ENCODE results near the gene NAALADL2. TPM values are rescaled to one million over a fixed set of nuclear protein-coding genes. Genes with fewer than 3 reads are reported as not detected.
"Not testable (repeated sequence)": the region's sequence is repeated elsewhere in the genome, so short reads cannot be mapped to it uniquely, and the experiment has no call there.

The NAALADL2 gene
- total RNA-seq, 1 donor from 2014 or later, result 2.9 TPM

GRCh38 chr3:175764722-175765121 lies 905.6 kb downstream of the NAALADL2 start:
- TF ChIP-seq CTCF (IDR thresholded peaks at IDR 0.05; ENCODE audit: insufficient read depth, low read length, poor library complexity, severe bottlenecking), result no peak

GRCh38 chr3:175770426-175770825 lies 911.3 kb downstream of the NAALADL2 start:
- no peak for DNase-seq (ENCODE audit: low read depth)
- TF ChIP-seq CTCF (IDR thresholded peaks at IDR 0.05; ENCODE audit: insufficient read depth, low read length, poor library complexity, severe bottlenecking), result no peak
- Histone ChIP-seq H3K36me3 (ENCODE audit: control insufficient read depth, insufficient read depth, low read length) (no peaks in the 10 kb centered on the region), H3K4me3 (ENCODE audit: low read depth, low read length) (no peak overlapping the region), H3K27me3 (ENCODE audit: control insufficient read depth, insufficient read depth, low read length) (no peaks in the 10 kb centered on the region)

More at GRCh38 chr3:175764722-175765121, 905.6 kb downstream of the NAALADL2 start:
- Histone ChIP-seq H3K4me3 (ENCODE audit: low read depth, low read length) (no peak overlapping the region), H3K36me3 (ENCODE audit: control insufficient read depth, insufficient read depth, low read length) (no peaks in the 10 kb centered on the region), H3K27me3 (ENCODE audit: control insufficient read depth, insufficient read depth, low read length) (no peaks in the 10 kb centered on the region)
- DNase-seq (ENCODE audit: low read depth), result no peak

GRCh38 chr3:175777495-175777894 lies 918.4 kb downstream of the NAALADL2 start:
- H3K27me3 ChIP-seq (ENCODE audit: control insufficient read depth, insufficient read depth, low read length), result no peaks in the 10 kb centered on the region
- no peak overlapping the region for H3K4me3 ChIP-seq (ENCODE audit: low read depth, low read length)
- no peak for TF ChIP-seq CTCF (IDR thresholded peaks at IDR 0.05; ENCODE audit: insufficient read depth, low read length, poor library complexity, severe bottlenecking)
- H3K36me3 ChIP-seq (ENCODE audit: control insufficient read depth, insufficient read depth, low read length), result no peaks in the 10 kb centered on the region
- DNase-seq (ENCODE audit: low read depth), result no peak

- no peaks in the 10 kb centered on the region for H3K36me3 ChIP-seq (ENCODE audit: control insufficient read depth, insufficient read depth, low read length)
- H3K4me3 ChIP-seq (ENCODE audit: low read depth, low read length), result no peak overlapping the region
- no peak for TF ChIP-seq CTCF (IDR thresholded peaks at IDR 0.05; ENCODE audit: insufficient read depth, low read length, poor library complexity, severe bottlenecking)
- H3K27me3 ChIP-seq (ENCODE audit: control insufficient read depth, insufficient read depth, low read length), result no peaks in the 10 kb centered on the region
- DNase-seq (ENCODE audit: low read depth), result no peak
Measured at GRCh38 chr3:175777965-175778364, 918.8 kb downstream of the NAALADL2 start.

GRCh38 chr3:175778994-175779393 lies 919.9 kb downstream of the NAALADL2 start:
- Histone ChIP-seq H3K36me3 (ENCODE audit: control insufficient read depth, insufficient read depth, low read length) (no peaks in the 10 kb centered on the region), H3K27me3 (ENCODE audit: control insufficient read depth, insufficient read depth, low read length) (no peaks in the 10 kb centered on the region), H3K4me3 (ENCODE audit: low read depth, low read length) (no peak overlapping the region)
- no peak for DNase-seq (ENCODE audit: low read depth)
- TF ChIP-seq CTCF (IDR thresholded peaks at IDR 0.05; ENCODE audit: insufficient read depth, low read length, poor library complexity, severe bottlenecking), result no peak

GRCh38 chr3:175787109-175787508 lies 928.0 kb downstream of the NAALADL2 start:
- DNase-seq (ENCODE audit: low read depth); H3K4me3 ChIP-seq (ENCODE audit: low read depth, low read length); H3K36me3 ChIP-seq (ENCODE audit: control insufficient read depth, insufficient read depth, low read length); H3K27me3 ChIP-seq (ENCODE audit: control insufficient read depth, insufficient read depth, low read length): not testable (repeated sequence)

Measured in kidney epithelial cell (primary cell).